PC-9 (cell line): Measurements from ENCODE around the gene DAP3. TPM values are rescaled to one million over a fixed set of nuclear protein-coding genes. Genes with fewer than 3 reads are reported as not detected.
A peak's percentile ranks its signal among the peaks of the same experiment; 100 is the strongest.

Experiments used
- BruUV-seq: library from RNA; stranded (reverse); fragments of 400-500 nt; replicated peaks from 2 replicates; lab custom pipeline; 2021; lab: Mats Ljungman, UMichigan
- CTCF ChIA-PET: fragments of 300-600 bp; sonication (Branson Sonifier 250); formaldehyde crosslinking; loops from one replicate; lab custom pipeline; 2022; ENCODE audit warnings: antibody characterized with exemption; lab: Charles Lee
- POLR2A ChIA-PET: fragments of 300-600 bp; sonication (Branson Sonifier 250); formaldehyde crosslinking; loops from one replicate; lab custom pipeline; 2022; ENCODE audit warnings: antibody characterized with exemption; ENCODE audit not compliant: unreplicated experiment; lab: Charles Lee
- DNase-seq, 2 experiments: peaks; one replicate each; pipeline versions ENCODE4 v3.0.0 to v3.0.0-alpha.2; 2015 to 2022; ENCODE audit warnings: mixed read lengths in 1 of 2
- H2AFZ ChIP-seq: fragments of 200-600 bp; sonication (generic); 2 replicates; pipeline ENCODE4 v1.8.1; 2017; ENCODE audit warnings: antibody characterized with exemption
- H3F3A ChIP-seq: fragments of 200-600 bp; sonication (generic); 2 replicates; pipeline ENCODE4 v1.8.1; 2017; ENCODE audit warnings: antibody characterized with exemption, mild to moderate bottlenecking, low read depth; ENCODE audit not compliant: insufficient read depth
- H3K27ac ChIP-seq: fragments of 200-600 bp; sonication (generic); 2 replicates; pipeline ENCODE4 v1.6.1; 2016; ENCODE audit warnings: mixed run types
- H3K27me3 ChIP-seq: fragments of 200-600 bp; sonication (generic); 2 replicates; pipeline ENCODE4 v1.6.1; 2016; ENCODE audit warnings: low read depth, mixed run types; ENCODE audit not compliant: insufficient read depth
- H3K36me3 ChIP-seq: fragments of 200-600 bp; sonication (generic); 2 replicates; pipeline ENCODE4 v1.6.1; 2016; ENCODE audit warnings: low read depth, mixed run types
- H3K4me1 ChIP-seq: fragments of 200-600 bp; sonication (generic); replicated peaks from 2 replicates; pipeline ENCODE4 v1.6.1; 2016; ENCODE audit warnings: mixed run types; ENCODE audit not compliant: insufficient read depth
- H3K4me2 ChIP-seq: fragments of 200-600 bp; sonication (generic); 2 replicates; pipeline ENCODE4 v1.6.1; 2017; ENCODE audit warnings: mixed run types
- H3K4me3 ChIP-seq: fragments of 200-600 bp; sonication (generic); 2 replicates; pipeline ENCODE4 v1.6.1; 2016; ENCODE audit warnings: mixed run types
- H3K79me2 ChIP-seq: fragments of 200-600 bp; sonication (generic); 2 replicates; pipeline ENCODE4 v1.6.1; 2017; ENCODE audit warnings: low read depth, mixed run types
- H3K9me2 ChIP-seq: fragments of 200-600 bp; sonication (generic); 2 replicates; pipeline ENCODE4 v1.8.1; 2017; ENCODE audit warnings: mild to moderate bottlenecking; ENCODE audit not compliant: insufficient read depth
- H3K9me3 ChIP-seq: fragments of 200-600 bp; sonication (generic); 2 replicates; pipeline ENCODE4 v1.8.1; 2016; ENCODE audit warnings: low read depth; ENCODE audit not compliant: insufficient read depth
- H4K20me1 ChIP-seq: fragments of 200-600 bp; sonication (generic); 2 replicates; pipeline ENCODE4 v1.8.1; 2017; ENCODE audit not compliant: insufficient read depth
- EZH2 ChIP-seq: fragments of 200-600 bp; sonication (generic); IDR thresholded peaks from 2 replicates; pipeline ENCODE4 v1.8.0; 2017; ENCODE audit warnings: antibody characterized with exemption, low read depth
- intact Hi-C: fragments of 100-400 bp; cut with micrococcal nuclease; formaldehyde crosslinking; loops from one replicate; pipeline ENCODE4 v1.10.0; 2022; ENCODE audit not compliant: unreplicated experiment
- total RNA-seq: library from RNA; stranded (reverse); gene quantifications from 2 replicates; pipeline ENCODE4 v1.2.3, GENCODE V29; 2021
- TF ChIP-seq, protein P1 (sequence below): fragments of 200-600 bp; sonication (generic); conservative IDR thresholded peaks from 2 replicates; pipeline ENCODE4 v1.6.1; 2017; ENCODE audit warnings: mixed run types, antibody characterized with exemption, mild to moderate bottlenecking, moderate library complexity

Gene DAP3
- total RNA-seq, 1 experiment from 2014 or later: 111 TPM

- Histone ChIP-seq H3F3A (peaks cover 62% of the 10 kb centered on the region), H3K9me3 (0 out of 2 replicates have a peak, but pooled peaks cover under 1% of the 10 kb centered on the region), H4K20me1 (no peaks in the 10 kb centered on the region), H3K4me1 (peaks cover 31% of the 10 kb centered on the region), H3K79me2 (no peaks in the 10 kb centered on the region), H3K4me2 (peak overlapping the region; percentile 89), H3K27me3 (no peaks in the 10 kb centered on the region), H3K36me3 (no peaks in the 10 kb centered on the region; the same call in 1 of the 2 replicates), H2AFZ (peak overlapping the region; percentile 85; the same call in 1 of the 2 replicates), H3K4me3 (peak overlapping the region; percentile 58), H3K9me2 (no peaks in the 10 kb centered on the region), H3K27ac (peak overlapping the region; percentile 83)
- ChIA-PET POLR2A (interaction anchor here (0.5 to 0.8 kb wide), 3 partner anchors 80 to 855 kb away, joined by 5 to 12 read pairs (median 6); no protein-coding TSS in a partner anchor), CTCF (interaction anchor here (0.5 to 1.1 kb wide), 10 partner anchors 11 to 598 kb away, joined by 3 to 18 read pairs (median 7); no protein-coding TSS in a partner anchor)
- TSS peak; percentile 57 for BruUV-seq
- peak; percentile 51 to 93 for DNase-seq
- intact Hi-C loops: loop anchor here (1.0 kb wide), 1 partner anchor 404 kb away; no protein-coding TSS in a partner anchor
- no peak for TF ChIP-seq EZH2
- TF ChIP-seq, protein P1, sequence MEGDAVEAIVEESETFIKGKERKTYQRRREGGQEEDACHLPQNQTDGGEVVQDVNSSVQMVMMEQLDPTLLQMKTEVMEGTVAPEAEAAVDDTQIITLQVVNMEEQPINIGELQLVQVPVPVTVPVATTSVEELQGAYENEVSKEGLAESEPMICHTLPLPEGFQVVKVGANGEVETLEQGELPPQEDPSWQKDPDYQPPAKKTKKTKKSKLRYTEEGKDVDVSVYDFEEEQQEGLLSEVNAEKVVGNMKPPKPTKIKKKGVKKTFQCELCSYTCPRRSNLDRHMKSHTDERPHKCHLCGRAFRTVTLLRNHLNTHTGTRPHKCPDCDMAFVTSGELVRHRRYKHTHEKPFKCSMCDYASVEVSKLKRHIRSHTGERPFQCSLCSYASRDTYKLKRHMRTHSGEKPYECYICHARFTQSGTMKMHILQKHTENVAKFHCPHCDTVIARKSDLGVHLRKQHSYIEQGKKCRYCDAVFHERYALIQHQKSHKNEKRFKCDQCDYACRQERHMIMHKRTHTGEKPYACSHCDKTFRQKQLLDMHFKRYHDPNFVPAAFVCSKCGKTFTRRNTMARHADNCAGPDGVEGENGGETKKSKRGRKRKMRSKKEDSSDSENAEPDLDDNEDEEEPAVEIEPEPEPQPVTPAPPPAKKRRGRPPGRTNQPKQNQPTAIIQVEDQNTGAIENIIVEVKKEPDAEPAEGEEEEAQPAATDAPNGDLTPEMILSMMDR: peak; percentile 61; the same call in 1 of the 2 replicates
Observed at GRCh38 chr1:155648207-155649147, 40.4 kb upstream of the DAP3 start.

- H3K4me1 ChIP-seq: peaks cover 31% of the 10 kb centered on the region
- no peak for DNase-seq
- TF ChIP-seq EZH2: no peak
- TF ChIP-seq, protein P1: no peak
- H3K27ac ChIP-seq: no peak overlapping the region
- H3K9me2 ChIP-seq: no peaks in the 10 kb centered on the region
- intact Hi-C loops: no loop called here
- H3K36me3 ChIP-seq: no peaks in the 10 kb centered on the region
- BruUV-seq: no TSS peak
- no peaks in the 10 kb centered on the region for H3K79me2 ChIP-seq
- no peak overlapping the region for H2AFZ ChIP-seq
- no peaks in the 10 kb centered on the region for H3K27me3 ChIP-seq
- ChIA-PET CTCF (no interaction called here), POLR2A (no interaction called here)
- no peaks in the 10 kb centered on the region for H4K20me1 ChIP-seq
- H3K4me2 ChIP-seq: no peak overlapping the region
- H3K4me3 ChIP-seq: no peak overlapping the region
- H3F3A ChIP-seq: peaks cover 64% of the 10 kb centered on the region
- no peaks in the 10 kb centered on the region for H3K9me3 ChIP-seq
Observed at GRCh38 chr1:155649676-155650075, 39.2 kb upstream of the DAP3 start.

- no peaks in the 10 kb centered on the region for H3K79me2 ChIP-seq
- no TSS peak for BruUV-seq
- POLR2A ChIA-PET: interaction anchor here (0.6 kb wide), 2 partner anchors 85 to 411 kb away, joined by 3 to 6 read pairs; no protein-coding TSS in a partner anchor
- peak overlapping the region; percentile 89 for H3K27ac ChIP-seq
- CTCF ChIA-PET: interaction anchor here (0.6 kb wide), 1 partner anchor 399 kb away, joined by 7 read pairs; no protein-coding TSS in a partner anchor
- no peaks in the 10 kb centered on the region for H3K27me3 ChIP-seq
- peak overlapping the region; percentile 76 for H3K4me2 ChIP-seq
- H3F3A ChIP-seq: peaks cover 64% of the 10 kb centered on the region
- H3K9me2 ChIP-seq: no peaks in the 10 kb centered on the region
- H3K36me3 ChIP-seq: no peaks in the 10 kb centered on the region
- no peaks in the 10 kb centered on the region for H3K9me3 ChIP-seq
- peak overlapping the region; percentile 44; the same call in 1 of the 2 replicates for H3K4me3 ChIP-seq
- intact Hi-C loops: no loop called here
- TF ChIP-seq, protein P1: no peak
- no peak for TF ChIP-seq EZH2
- no peak overlapping the region for H2AFZ ChIP-seq
- H4K20me1 ChIP-seq: no peaks in the 10 kb centered on the region
- no peak for DNase-seq
- peaks cover 31% of the 10 kb centered on the region for H3K4me1 ChIP-seq
Observed at GRCh38 chr1:155650231-155650757, 38.6 kb upstream of the DAP3 start.
